HepG2 (cell line): Measurements from ENCODE around the gene PLIN4. TPM values are rescaled to one million over a fixed set of nuclear protein-coding genes. Genes with fewer than 3 reads are reported as not detected.

ENCODE experiments used
- AGO2 ChIP-seq: fragments of 200-400 bp; formaldehyde crosslinking; optimal IDR thresholded peaks from 2 replicates; pipeline ENCODE3; 2017; ENCODE audit warnings: mild to moderate bottlenecking, low read depth, low read length, moderate library complexity
- ARID3A ChIP-seq: IDR thresholded peaks from 2 replicates; pipeline ENCODE4 v1.6.1; 2012; ENCODE audit warnings: low read depth, low read length, improper control_type of control experiment
- ATF3 ChIP-seq: sonication (generic); formaldehyde crosslinking; IDR thresholded peaks from 2 replicates; pipeline ENCODE4 v1.4.0; 2020; ENCODE audit warnings: missing genetic modification reagents
- GZF1 ChIP-seq: sonication (generic); formaldehyde crosslinking; IDR thresholded peaks from 2 replicates; pipeline ENCODE4 v1.5.1; 2020; ENCODE audit warnings: mild to moderate bottlenecking, missing genetic modification reagents
- HOXA3 ChIP-seq: sonication (generic); formaldehyde crosslinking; IDR thresholded peaks from 2 replicates; pipeline ENCODE4 v1.5.0; 2020; ENCODE audit warnings: missing genetic modification reagents
- MLLT10 ChIP-seq: sonication (generic); formaldehyde crosslinking; IDR thresholded peaks from 2 replicates; pipeline ENCODE4 v1.4.0; 2020; ENCODE audit warnings: missing genetic modification reagents
- MXD4 ChIP-seq: IDR thresholded peaks from 2 replicates; pipeline ENCODE4 v1.6.1; 2016; ENCODE audit warnings: mild to moderate bottlenecking, missing biosample characterization, missing genetic modification reagents
- ONECUT2 ChIP-seq: sonication (generic); formaldehyde crosslinking; IDR thresholded peaks from 2 replicates; pipeline ENCODE4 v1.4.0; 2020; ENCODE audit warnings: missing genetic modification reagents
- SMC3 ChIP-seq: IDR thresholded peaks from 2 replicates; pipeline ENCODE4 v1.6.1; 2011; ENCODE audit warnings: low read length, improper control_type of control experiment
- SPEN ChIP-seq: sonication (generic); formaldehyde crosslinking; IDR thresholded peaks from 2 replicates; pipeline ENCODE4 v1.5.1; 2020; ENCODE audit warnings: low read depth, mild to moderate bottlenecking, missing genetic modification reagents
- ZNF7 ChIP-seq: IDR thresholded peaks from 2 replicates; pipeline ENCODE4 v1.6.1; 2016; ENCODE audit warnings: missing biosample characterization, missing genetic modification reagents
- ZNF790 ChIP-seq: sonication (generic); formaldehyde crosslinking; IDR thresholded peaks from 2 replicates; pipeline ENCODE4 v1.8.0; 2022; ENCODE audit warnings: missing genetic modification reagents, mild to moderate bottlenecking, borderline replicate concordance
- polyA plus RNA-seq, 8 experiments: library from polyadenylated mRNA; depleted of rRNA in 3 of 8; stranded (reverse) in 7 of 8; unstranded in 1 of 8; fragments of >200 nt; fragmentation: Illumina TruSeq in 4 of 8; extraction: Trizol in 4 of 8; gene quantifications; 2 replicates each; pipeline versions ENCODE4 v1.2.1 to v1.2.3, GENCODE V29; 2011 to 2016; ENCODE audit warnings: low read depth in 4 of 8, missing spikeins in 1 of 8, mixed read lengths in 1 of 8; ENCODE audit not compliant: insufficient read depth in 1 of 8
- total RNA-seq, 5 experiments: library from RNA; depleted of rRNA; stranded (reverse); fragments of >200 nt; fragmentation: Illumina TruSeq; extraction: Trizol; gene quantifications; 2 replicates each; pipeline ENCODE4 v1.2.3, GENCODE V29; 2016; ENCODE audit warnings: low read depth in 1 of 5
- TF ChIP-seq, protein P1 (sequence below): sonication (generic); formaldehyde crosslinking; IDR thresholded peaks from 2 replicates; pipeline ENCODE4 v1.4.0; 2020; ENCODE audit warnings: missing genetic modification reagents, borderline replicate concordance
- TF ChIP-seq, protein P2 (sequence below): sonication (generic); formaldehyde crosslinking; IDR thresholded peaks from 2 replicates; pipeline ENCODE4 v1.5.0; 2020; ENCODE audit warnings: missing genetic modification reagents
- TF ChIP-seq, protein P3 (sequence below): sonication (generic); formaldehyde crosslinking; IDR thresholded peaks from 2 replicates; pipeline ENCODE4 v1.4.0; 2020; ENCODE audit warnings: missing genetic modification reagents

The PLIN4 gene
- total and polyA plus RNA-seq, 2 of the 13 experiments (the other 11 are each of a cell fraction or from before 2014, with no cell fraction given) = 1.1 to 1.3 TPM

GRCh38 chr19:4557971-4558941, 40.0 kb upstream of the PLIN4 start (continued):
- TF ChIP-seq, protein P1, sequence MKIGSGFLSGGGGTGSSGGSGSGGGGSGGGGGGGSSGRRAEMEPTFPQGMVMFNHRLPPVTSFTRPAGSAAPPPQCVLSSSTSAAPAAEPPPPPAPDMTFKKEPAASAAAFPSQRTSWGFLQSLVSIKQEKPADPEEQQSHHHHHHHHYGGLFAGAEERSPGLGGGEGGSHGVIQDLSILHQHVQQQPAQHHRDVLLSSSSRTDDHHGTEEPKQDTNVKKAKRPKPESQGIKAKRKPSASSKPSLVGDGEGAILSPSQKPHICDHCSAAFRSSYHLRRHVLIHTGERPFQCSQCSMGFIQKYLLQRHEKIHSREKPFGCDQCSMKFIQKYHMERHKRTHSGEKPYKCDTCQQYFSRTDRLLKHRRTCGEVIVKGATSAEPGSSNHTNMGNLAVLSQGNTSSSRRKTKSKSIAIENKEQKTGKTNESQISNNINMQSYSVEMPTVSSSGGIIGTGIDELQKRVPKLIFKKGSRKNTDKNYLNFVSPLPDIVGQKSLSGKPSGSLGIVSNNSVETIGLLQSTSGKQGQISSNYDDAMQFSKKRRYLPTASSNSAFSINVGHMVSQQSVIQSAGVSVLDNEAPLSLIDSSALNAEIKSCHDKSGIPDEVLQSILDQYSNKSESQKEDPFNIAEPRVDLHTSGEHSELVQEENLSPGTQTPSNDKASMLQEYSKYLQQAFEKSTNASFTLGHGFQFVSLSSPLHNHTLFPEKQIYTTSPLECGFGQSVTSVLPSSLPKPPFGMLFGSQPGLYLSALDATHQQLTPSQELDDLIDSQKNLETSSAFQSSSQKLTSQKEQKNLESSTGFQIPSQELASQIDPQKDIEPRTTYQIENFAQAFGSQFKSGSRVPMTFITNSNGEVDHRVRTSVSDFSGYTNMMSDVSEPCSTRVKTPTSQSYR (CRISPR knock-in tag) = no peak
- TF ChIP-seq, protein P2, sequence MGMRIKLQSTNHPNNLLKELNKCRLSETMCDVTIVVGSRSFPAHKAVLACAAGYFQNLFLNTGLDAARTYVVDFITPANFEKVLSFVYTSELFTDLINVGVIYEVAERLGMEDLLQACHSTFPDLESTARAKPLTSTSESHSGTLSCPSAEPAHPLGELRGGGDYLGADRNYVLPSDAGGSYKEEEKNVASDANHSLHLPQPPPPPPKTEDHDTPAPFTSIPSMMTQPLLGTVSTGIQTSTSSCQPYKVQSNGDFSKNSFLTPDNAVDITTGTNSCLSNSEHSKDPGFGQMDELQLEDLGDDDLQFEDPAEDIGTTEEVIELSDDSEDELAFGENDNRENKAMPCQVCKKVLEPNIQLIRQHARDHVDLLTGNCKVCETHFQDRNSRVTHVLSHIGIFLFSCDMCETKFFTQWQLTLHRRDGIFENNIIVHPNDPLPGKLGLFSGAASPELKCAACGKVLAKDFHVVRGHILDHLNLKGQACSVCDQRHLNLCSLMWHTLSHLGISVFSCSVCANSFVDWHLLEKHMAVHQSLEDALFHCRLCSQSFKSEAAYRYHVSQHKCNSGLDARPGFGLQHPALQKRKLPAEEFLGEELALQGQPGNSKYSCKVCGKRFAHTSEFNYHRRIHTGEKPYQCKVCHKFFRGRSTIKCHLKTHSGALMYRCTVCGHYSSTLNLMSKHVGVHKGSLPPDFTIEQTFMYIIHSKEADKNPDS = no peak
- 0 out of 2 replicates have a peak, but pooled peaks have one; percentile 26 for TF ChIP-seq ARID3A
- TF ChIP-seq SMC3 = peak; percentile 14; the same call in 1 of the 2 replicates
- TF ChIP-seq MXD4 (CRISPR knock-in tag) = no peak
- no peak for TF ChIP-seq MLLT10 (CRISPR knock-in tag)
- TF ChIP-seq ONECUT2 = no peak
- no peak for TF ChIP-seq SPEN (CRISPR knock-in tag)
- TF ChIP-seq AGO2 = peak; percentile 58
- TF ChIP-seq ATF3 (CRISPR knock-in tag) = no peak
- no peak for TF ChIP-seq ZNF7 (CRISPR knock-in tag)
- TF ChIP-seq ZNF790 (CRISPR knock-in tag) = no peak
- TF ChIP-seq, protein P3, sequence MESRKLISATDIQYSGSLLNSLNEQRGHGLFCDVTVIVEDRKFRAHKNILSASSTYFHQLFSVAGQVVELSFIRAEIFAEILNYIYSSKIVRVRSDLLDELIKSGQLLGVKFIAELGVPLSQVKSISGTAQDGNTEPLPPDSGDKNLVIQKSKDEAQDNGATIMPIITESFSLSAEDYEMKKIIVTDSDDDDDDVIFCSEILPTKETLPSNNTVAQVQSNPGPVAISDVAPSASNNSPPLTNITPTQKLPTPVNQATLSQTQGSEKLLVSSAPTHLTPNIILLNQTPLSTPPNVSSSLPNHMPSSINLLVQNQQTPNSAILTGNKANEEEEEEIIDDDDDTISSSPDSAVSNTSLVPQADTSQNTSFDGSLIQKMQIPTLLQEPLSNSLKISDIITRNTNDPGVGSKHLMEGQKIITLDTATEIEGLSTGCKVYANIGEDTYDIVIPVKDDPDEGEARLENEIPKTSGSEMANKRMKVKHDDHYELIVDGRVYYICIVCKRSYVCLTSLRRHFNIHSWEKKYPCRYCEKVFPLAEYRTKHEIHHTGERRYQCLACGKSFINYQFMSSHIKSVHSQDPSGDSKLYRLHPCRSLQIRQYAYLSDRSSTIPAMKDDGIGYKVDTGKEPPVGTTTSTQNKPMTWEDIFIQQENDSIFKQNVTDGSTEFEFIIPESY (CRISPR knock-in tag) = peak; percentile 97
- TF ChIP-seq GZF1 (CRISPR knock-in tag) = no peak
- TF ChIP-seq HOXA3 (CRISPR knock-in tag) = peak; percentile 26; the same call in 1 of the 2 replicates
